PC-9 (cell line): ENCODE results near the gene NRROS. TPM values are rescaled to one million over a fixed set of nuclear protein-coding genes. Genes with fewer than 3 reads are reported as not detected.

Experiments used
- BruUV-seq: library from RNA; stranded (reverse); fragments of 400-500 nt; replicated peaks from 2 replicates; lab custom pipeline; 2021; lab: Mats Ljungman, UMichigan
- CTCF ChIA-PET: fragments of 300-600 bp; sonication (Branson Sonifier 250); formaldehyde crosslinking; loops from one replicate; lab custom pipeline; 2022; ENCODE audit warnings: antibody characterized with exemption; lab: Charles Lee
- POLR2A ChIA-PET: fragments of 300-600 bp; sonication (Branson Sonifier 250); formaldehyde crosslinking; loops from one replicate; lab custom pipeline; 2022; ENCODE audit warnings: antibody characterized with exemption; ENCODE audit not compliant: unreplicated experiment; lab: Charles Lee
- DNase-seq, 2 experiments: peaks; one replicate each; pipeline versions ENCODE4 v3.0.0 to v3.0.0-alpha.2; 2015 to 2022; ENCODE audit warnings: mixed read lengths in 1 of 2
- H2AFZ ChIP-seq: fragments of 200-600 bp; sonication (generic); 2 replicates; pipeline ENCODE4 v1.8.1; 2017; ENCODE audit warnings: antibody characterized with exemption
- H3F3A ChIP-seq: fragments of 200-600 bp; sonication (generic); 2 replicates; pipeline ENCODE4 v1.8.1; 2017; ENCODE audit warnings: antibody characterized with exemption, mild to moderate bottlenecking, low read depth; ENCODE audit not compliant: insufficient read depth
- H3K27ac ChIP-seq: fragments of 200-600 bp; sonication (generic); 2 replicates; pipeline ENCODE4 v1.6.1; 2016; ENCODE audit warnings: mixed run types
- H3K27me3 ChIP-seq: fragments of 200-600 bp; sonication (generic); 2 replicates; pipeline ENCODE4 v1.6.1; 2016; ENCODE audit warnings: low read depth, mixed run types; ENCODE audit not compliant: insufficient read depth
- H3K36me3 ChIP-seq: fragments of 200-600 bp; sonication (generic); 2 replicates; pipeline ENCODE4 v1.6.1; 2016; ENCODE audit warnings: low read depth, mixed run types
- H3K4me1 ChIP-seq: fragments of 200-600 bp; sonication (generic); replicated peaks from 2 replicates; pipeline ENCODE4 v1.6.1; 2016; ENCODE audit warnings: mixed run types; ENCODE audit not compliant: insufficient read depth
- H3K4me2 ChIP-seq: fragments of 200-600 bp; sonication (generic); 2 replicates; pipeline ENCODE4 v1.6.1; 2017; ENCODE audit warnings: mixed run types
- H3K4me3 ChIP-seq: fragments of 200-600 bp; sonication (generic); 2 replicates; pipeline ENCODE4 v1.6.1; 2016; ENCODE audit warnings: mixed run types
- H3K79me2 ChIP-seq: fragments of 200-600 bp; sonication (generic); 2 replicates; pipeline ENCODE4 v1.6.1; 2017; ENCODE audit warnings: low read depth, mixed run types
- H3K9me2 ChIP-seq: fragments of 200-600 bp; sonication (generic); 2 replicates; pipeline ENCODE4 v1.8.1; 2017; ENCODE audit warnings: mild to moderate bottlenecking; ENCODE audit not compliant: insufficient read depth
- H3K9me3 ChIP-seq: fragments of 200-600 bp; sonication (generic); 2 replicates; pipeline ENCODE4 v1.8.1; 2016; ENCODE audit warnings: low read depth; ENCODE audit not compliant: insufficient read depth
- H4K20me1 ChIP-seq: fragments of 200-600 bp; sonication (generic); 2 replicates; pipeline ENCODE4 v1.8.1; 2017; ENCODE audit not compliant: insufficient read depth
- EZH2 ChIP-seq: fragments of 200-600 bp; sonication (generic); IDR thresholded peaks from 2 replicates; pipeline ENCODE4 v1.8.0; 2017; ENCODE audit warnings: antibody characterized with exemption, low read depth
- intact Hi-C: fragments of 100-400 bp; cut with micrococcal nuclease; formaldehyde crosslinking; loops from one replicate; pipeline ENCODE4 v1.10.0; 2022; ENCODE audit not compliant: unreplicated experiment
- total RNA-seq: library from RNA; stranded (reverse); gene quantifications from 2 replicates; pipeline ENCODE4 v1.2.3, GENCODE V29; 2021
- TF ChIP-seq, protein P1 (sequence below): fragments of 200-600 bp; sonication (generic); conservative IDR thresholded peaks from 2 replicates; pipeline ENCODE4 v1.6.1; 2017; ENCODE audit warnings: mixed run types, antibody characterized with exemption, mild to moderate bottlenecking, moderate library complexity

NRROS gene
- total RNA-seq, 1 experiment from 2014 or later = 2.2 TPM

DNA sequence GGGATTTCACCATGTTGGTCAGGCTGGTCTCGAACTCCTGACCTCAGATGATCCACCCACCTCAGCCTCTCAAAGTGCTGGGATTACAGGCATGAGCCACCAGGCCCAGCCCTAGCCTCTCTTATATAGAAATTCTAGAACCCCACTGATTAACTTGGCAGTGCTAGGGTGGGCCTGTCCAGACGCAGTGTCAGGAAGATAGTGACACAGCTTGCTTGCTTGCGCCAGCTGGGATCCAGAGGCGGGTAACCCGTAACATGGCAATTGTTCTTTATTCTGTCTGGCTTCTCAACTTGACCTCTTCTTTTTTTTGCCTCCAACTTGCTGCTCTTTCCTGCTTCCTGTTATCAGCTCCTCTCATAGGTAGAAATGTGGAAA lies 56.3 kb downstream of the NRROS start:
- ChIA-PET POLR2A (interaction anchor here (0.5 kb wide), 1 partner anchor 83 kb away, joined by 3 read pairs; no protein-coding TSS in a partner anchor), CTCF (no interaction called here)
- H3K79me2 ChIP-seq = no peaks in the 10 kb centered on the region

GRCh38 chr3:196697270-196697669 lies 57.8 kb downstream of the NRROS start:
- Histone ChIP-seq H4K20me1 (no peaks in the 10 kb centered on the region), H3K36me3 (no peaks in the 10 kb centered on the region), H3K9me3 (no peaks in the 10 kb centered on the region), H3K79me2 (no peaks in the 10 kb centered on the region), H3K9me2 (no peaks in the 10 kb centered on the region), H3K27me3 (no peaks in the 10 kb centered on the region), H3K27ac (no peak overlapping the region), H3K4me2 (no peak overlapping the region), H2AFZ (no peak overlapping the region), H3F3A (no peaks in the 10 kb centered on the region), H3K4me1 (no peaks in the 10 kb centered on the region), H3K4me3 (no peak overlapping the region)
- no TSS peak for BruUV-seq
- DNase-seq = no peak
- TF ChIP-seq EZH2 = no peak
- TF ChIP-seq, protein P1, sequence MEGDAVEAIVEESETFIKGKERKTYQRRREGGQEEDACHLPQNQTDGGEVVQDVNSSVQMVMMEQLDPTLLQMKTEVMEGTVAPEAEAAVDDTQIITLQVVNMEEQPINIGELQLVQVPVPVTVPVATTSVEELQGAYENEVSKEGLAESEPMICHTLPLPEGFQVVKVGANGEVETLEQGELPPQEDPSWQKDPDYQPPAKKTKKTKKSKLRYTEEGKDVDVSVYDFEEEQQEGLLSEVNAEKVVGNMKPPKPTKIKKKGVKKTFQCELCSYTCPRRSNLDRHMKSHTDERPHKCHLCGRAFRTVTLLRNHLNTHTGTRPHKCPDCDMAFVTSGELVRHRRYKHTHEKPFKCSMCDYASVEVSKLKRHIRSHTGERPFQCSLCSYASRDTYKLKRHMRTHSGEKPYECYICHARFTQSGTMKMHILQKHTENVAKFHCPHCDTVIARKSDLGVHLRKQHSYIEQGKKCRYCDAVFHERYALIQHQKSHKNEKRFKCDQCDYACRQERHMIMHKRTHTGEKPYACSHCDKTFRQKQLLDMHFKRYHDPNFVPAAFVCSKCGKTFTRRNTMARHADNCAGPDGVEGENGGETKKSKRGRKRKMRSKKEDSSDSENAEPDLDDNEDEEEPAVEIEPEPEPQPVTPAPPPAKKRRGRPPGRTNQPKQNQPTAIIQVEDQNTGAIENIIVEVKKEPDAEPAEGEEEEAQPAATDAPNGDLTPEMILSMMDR = no peak
- intact Hi-C loops = no loop called here
- CTCF ChIA-PET = interaction anchor here (0.6 kb wide), 1 partner anchor 554 kb away, joined by 3 read pairs; no protein-coding TSS in a partner anchor
- POLR2A ChIA-PET = no interaction called here

More for the DNA sequence above, 56.3 kb downstream of the NRROS start:
- H3K36me3 ChIP-seq = no peaks in the 10 kb centered on the region
- H3K4me1 ChIP-seq = no peaks in the 10 kb centered on the region
- no peak for TF ChIP-seq EZH2
- H3K4me2 ChIP-seq = no peak overlapping the region
- no peak overlapping the region for H3K4me3 ChIP-seq
- H3K9me3 ChIP-seq = no peaks in the 10 kb centered on the region
- no TSS peak for BruUV-seq
- intact Hi-C loops = no loop called here
- DNase-seq = no peak
- no peak overlapping the region for H3K27ac ChIP-seq
- H2AFZ ChIP-seq = no peak overlapping the region
- no peaks in the 10 kb centered on the region for H3K9me2 ChIP-seq
- no peaks in the 10 kb centered on the region for H3K27me3 ChIP-seq
- H4K20me1 ChIP-seq = no peaks in the 10 kb centered on the region
- H3F3A ChIP-seq = no peaks in the 10 kb centered on the region

DNA sequence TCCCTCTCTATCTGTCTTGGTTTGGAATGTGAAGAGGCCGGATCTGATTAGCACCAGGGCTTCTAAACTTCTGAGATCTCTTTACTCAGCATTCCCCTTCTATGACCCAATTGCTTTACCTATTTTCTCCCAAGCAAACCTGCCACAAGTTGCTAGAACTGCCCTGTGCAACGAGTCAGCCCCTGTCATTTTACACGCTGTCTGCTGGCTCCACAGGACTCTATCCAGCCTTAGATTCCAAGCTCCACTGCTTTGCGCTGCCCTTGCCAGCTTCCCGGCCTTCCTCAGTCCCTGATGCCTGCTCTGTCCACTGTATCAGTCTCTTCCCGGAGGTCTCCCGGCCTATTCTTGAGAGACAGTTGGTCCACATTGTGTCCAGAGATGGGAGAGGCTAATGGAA lies 60.3 kb downstream of the NRROS start:
- intact Hi-C loops = no loop called here
- Histone ChIP-seq H4K20me1 (no peaks in the 10 kb centered on the region), H3K27me3 (no peaks in the 10 kb centered on the region), H3K27ac (no peak overlapping the region), H3K36me3 (no peaks in the 10 kb centered on the region), H3K4me2 (no peak overlapping the region), H2AFZ (no peak overlapping the region), H3K79me2 (no peaks in the 10 kb centered on the region), H3K9me2 (no peaks in the 10 kb centered on the region), H3K9me3 (no peaks in the 10 kb centered on the region), H3K4me1 (no peaks in the 10 kb centered on the region), H3K4me3 (no peak overlapping the region), H3F3A (no peaks in the 10 kb centered on the region)
- TF ChIP-seq, protein P1 = no peak
- no peak for TF ChIP-seq EZH2
- DNase-seq = no peak
- no TSS peak for BruUV-seq
- ChIA-PET CTCF (no interaction called here), POLR2A (no interaction called here)

DNA sequence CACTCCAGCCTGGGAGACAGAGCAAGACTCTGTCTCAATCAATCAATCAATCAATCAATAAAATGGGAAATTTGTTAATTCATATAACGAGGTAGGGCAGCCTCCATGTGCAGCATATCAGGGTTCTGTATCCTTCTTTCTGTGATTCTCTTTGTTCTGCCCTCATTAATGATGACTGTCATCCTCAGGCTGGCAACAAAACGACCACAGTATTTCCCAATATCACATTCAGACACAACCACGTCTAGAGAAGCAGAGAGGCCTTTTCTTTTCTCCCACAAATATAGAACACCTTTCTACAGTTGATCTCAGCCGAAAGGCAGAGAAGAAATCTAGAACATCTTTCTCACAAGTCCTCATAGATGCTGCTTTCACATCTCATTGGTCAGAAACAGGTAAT lies 61.3 kb downstream of the NRROS start:
- Histone ChIP-seq H2AFZ (no peak overlapping the region), H3K27ac (no peak overlapping the region), H3K9me3 (no peaks in the 10 kb centered on the region), H3K9me2 (no peaks in the 10 kb centered on the region), H3K4me3 (no peak overlapping the region), H3K36me3 (no peaks in the 10 kb centered on the region), H3F3A (no peaks in the 10 kb centered on the region), H3K79me2 (no peaks in the 10 kb centered on the region), H3K27me3 (no peaks in the 10 kb centered on the region), H3K4me2 (no peak overlapping the region), H3K4me1 (no peaks in the 10 kb centered on the region), H4K20me1 (no peaks in the 10 kb centered on the region)
- CTCF ChIA-PET = no interaction called here
- POLR2A ChIA-PET = no interaction called here
- intact Hi-C loops = no loop called here
- no peak for DNase-seq
- TF ChIP-seq, protein P1 = no peak
- no peak for TF ChIP-seq EZH2
- no TSS peak for BruUV-seq
